HCT116 (cell line): ENCODE measurements around the gene FKBP15. TPM values are rescaled to one million over a fixed set of nuclear protein-coding genes. Genes with fewer than 3 reads are reported as not detected.
"Not testable (repeated sequence)": the region's sequence is repeated elsewhere in the genome, so short reads cannot be mapped to it uniquely, and the experiment has no call there.

Experiments
- ATAC-seq: fragments of 200-7000 bp; cut with Tn5 transposase; 2 replicates; pipeline ENCODE4 v1.9.1; 2020; ENCODE audit warnings: mild to moderate bottlenecking, moderate library complexity
- BruUV-seq: library from RNA; stranded (reverse); fragments of 400-500 nt; replicated peaks from 2 replicates; lab custom pipeline; 2021; lab: Mats Ljungman, UMichigan
- CTCF ChIA-PET: fragments of 300-600 bp; sonication (Branson Sonifier 250); formaldehyde crosslinking; loops from one replicate; lab custom pipeline; 2021; ENCODE audit warnings: antibody characterized with exemption; lab: Charles Lee
- POLR2A ChIA-PET: fragments of 300-600, 350-600 bp; sonication (Branson Sonifier 250); formaldehyde crosslinking; loops from one replicate; lab custom pipeline; 2021; ENCODE audit warnings: antibody characterized with exemption; lab: Charles Lee
- RAD21 ChIA-PET, 2 experiments: fragments of 300-600 bp; sonication (Branson Sonifier 250); formaldehyde crosslinking; loops; one replicate each; lab custom pipeline; 2023; ENCODE audit warnings: low total read pairs in 2 of 2; ENCODE audit not compliant: uncharacterized antibody in 2 of 2, unreplicated experiment in 2 of 2, low non-redundant PET in 1 of 2; lab: Charles Lee
- DNase-seq: peaks from one replicate; pipeline ENCODE4 v3.0.0-alpha.2; 2010; ENCODE audit warnings: low read depth, low spot score
- H2AFZ ChIP-seq: fragments of 200-600 bp; shearing (Covaris generic), sonication (generic); 2 replicates; pipeline ENCODE4 v1.6.1; 2017; ENCODE audit warnings: low read depth, mixed run types, mixed read lengths, antibody characterized with exemption, low read length; ENCODE audit not compliant: poor library complexity, severe bottlenecking
- H3K27ac ChIP-seq: 2 replicates; pipeline ENCODE4 v1.5.1; 2012; ENCODE audit warnings: low read depth, low read length
- H3K27me3 ChIP-seq: fragments of 200-600 bp; sonication (generic); 2 replicates; pipeline ENCODE4 v1.6.1; 2016; ENCODE audit warnings: mixed run types, low read length, mixed read lengths; ENCODE audit not compliant: insufficient read depth
- H3K36me3 ChIP-seq, 2 experiments: fragments of 200-500 bp in 1 of 2; fragments of 200-600 bp in 1 of 2; sonication (Bioruptor generic) in 1 of 2; sonication (generic) in 1 of 2; 2 replicates each; pipeline versions ENCODE4 v1.5.1 to v1.6.1; 2014 to 2016; ENCODE audit warnings: low read length in 2 of 2, inconsistent platforms in 1 of 2, mixed read lengths in 1 of 2, mixed run types in 1 of 2; ENCODE audit not compliant: insufficient read depth in 2 of 2, control insufficient read depth in 1 of 2
- H3K4me1 ChIP-seq, 2 experiments: fragments of 200-600 bp in 1 of 2; sonication (generic) in 1 of 2; 2 replicates each; pipeline versions ENCODE4 v1.5.1 to v1.6.1; 2012 to 2017; ENCODE audit warnings: low read length in 2 of 2, inconsistent platforms in 1 of 2, mild to moderate bottlenecking in 1 of 2, mixed read lengths in 1 of 2, mixed run types in 1 of 2, moderate library complexity in 1 of 2; ENCODE audit not compliant: insufficient read depth in 2 of 2, control insufficient read depth in 1 of 2
- H3K4me2 ChIP-seq: fragments of 200-600 bp; sonication (generic); 2 replicates; pipeline ENCODE4 v1.6.1; 2017; ENCODE audit warnings: mixed run types, low read length, mixed read lengths
- H3K4me3 ChIP-seq, 2 experiments: fragments of 200-600 bp in 1 of 2; sonication (generic) in 1 of 2; replicated peaks in 1 of 2; 2 replicates each; pipeline ENCODE4 v1.5.1; 2011 to 2016; ENCODE audit warnings: low read length in 2 of 2, control low read depth in 1 of 2, low read depth in 1 of 2, mild to moderate bottlenecking in 1 of 2, mixed read lengths in 1 of 2, mixed run types in 1 of 2
- H3K79me2 ChIP-seq: fragments of 200-600 bp; sonication (generic); 2 replicates; pipeline ENCODE4 v1.6.1; 2017; ENCODE audit warnings: mild to moderate bottlenecking, mixed run types, low read length, moderate library complexity, mixed read lengths; ENCODE audit not compliant: insufficient read depth
- H3K9ac ChIP-seq: fragments of 200-600 bp; sonication (generic); 2 replicates; pipeline ENCODE4 v1.6.1; 2016; ENCODE audit warnings: low read length, mixed read lengths
- H3K9me2 ChIP-seq: fragments of 200-600 bp; sonication (generic), shearing (Covaris generic); 2 replicates; pipeline ENCODE4 v1.6.1; 2017; ENCODE audit warnings: mixed run types, mild to moderate bottlenecking, moderate library complexity; ENCODE audit not compliant: insufficient read depth
- H3K9me3 ChIP-seq, 2 experiments: fragments of 200-500 bp in 1 of 2; fragments of 200-600 bp in 1 of 2; sonication (Bioruptor generic) in 1 of 2; sonication (generic) in 1 of 2; 2 replicates each; pipeline ENCODE4 v1.6.1; 2014 to 2017; ENCODE audit warnings: low read length in 2 of 2, mixed read lengths in 2 of 2, inconsistent platforms in 1 of 2, low read depth in 1 of 2, mild to moderate bottlenecking in 1 of 2, mixed run types in 1 of 2, moderate library complexity in 1 of 2; ENCODE audit not compliant: control insufficient read depth in 1 of 2, insufficient read depth in 1 of 2
- H4K20me1 ChIP-seq: fragments of 200-600 bp; sonication (generic), shearing (Covaris generic); 2 replicates; pipeline ENCODE4 v1.6.1; 2017; ENCODE audit warnings: mixed run types, mild to moderate bottlenecking, moderate library complexity; ENCODE audit not compliant: insufficient read depth
- ATF3 ChIP-seq: IDR thresholded peaks from 2 replicates; pipeline ENCODE4 v1.6.1; 2012
- CEBPB ChIP-seq: IDR thresholded peaks from 2 replicates; pipeline ENCODE4 v1.6.1; 2012; ENCODE audit warnings: low read depth
- ELF1 ChIP-seq: IDR thresholded peaks from 2 replicates; pipeline ENCODE4 v1.6.1; 2012; ENCODE audit warnings: low read depth, borderline replicate concordance
- JUND ChIP-seq: IDR thresholded peaks from 2 replicates; pipeline ENCODE4 v1.6.1; 2012
- POLR2AphosphoS5 ChIP-seq: IDR thresholded peaks from 2 replicates; pipeline ENCODE4 v1.6.1; 2011; ENCODE audit warnings: mild to moderate bottlenecking, low read depth, low read length, moderate library complexity
- RAD21 ChIP-seq: IDR thresholded peaks from 2 replicates; pipeline ENCODE4 v1.6.1; 2012; ENCODE audit warnings: low read depth, mild to moderate bottlenecking
- SIN3A ChIP-seq: IDR thresholded peaks from 2 replicates; pipeline ENCODE4 v1.6.1; 2012; ENCODE audit warnings: low read depth
- SP1 ChIP-seq: IDR thresholded peaks from 2 replicates; pipeline ENCODE4 v1.6.1; 2012; ENCODE audit warnings: low read depth
- TCF7L2 ChIP-seq: IDR thresholded peaks from 2 replicates; pipeline ENCODE4 v1.7.0; 2011; ENCODE audit warnings: borderline replicate concordance, inconsistent platforms; ENCODE audit not compliant: insufficient read depth, insufficient read length; ENCODE audit errors: extremely low read depth
- ZFX ChIP-seq: fragments of 450-650 bp; IDR thresholded peaks from 2 replicates; pipeline ENCODE4 v1.6.1; 2017
- ZNF274 ChIP-seq: fragments of 200-500 bp; sonication (Bioruptor generic); IDR thresholded peaks from 2 replicates; pipeline ENCODE4 v1.6.1; 2014; ENCODE audit warnings: mild to moderate bottlenecking, low read depth, low read length, inconsistent platforms
- intact Hi-C: fragments of 100-400 bp; cut with micrococcal nuclease; formaldehyde crosslinking; loops from 2 replicates; pipeline ENCODE4 v1.10.0; 2022
- total RNA-seq: library from RNA; stranded (reverse); gene quantifications from one replicate; pipeline ENCODE4 v1.2.1, GENCODE V29; 2021; ENCODE audit not compliant: unreplicated experiment
- TF ChIP-seq, protein P1 (sequence below): IDR thresholded peaks from 2 replicates; pipeline ENCODE4 v1.6.1; 2012; ENCODE audit warnings: low read depth

Gene FKBP15
- total RNA-seq, 1 experiment from 2014 or later, result 13.8 TPM

- TF ChIP-seq ATF3, result no peak
- no peak for TF ChIP-seq SP1
- TF ChIP-seq JUND, result no peak
- H3K9me2 ChIP-seq, result no peaks in the 10 kb centered on the region
- intact Hi-C loops, result no loop called here
- no peak overlapping the region for H3K27ac ChIP-seq
- H3K36me3 ChIP-seq, result no peaks in the 10 kb centered on the region
- CTCF ChIA-PET, result no interaction called here
- RAD21 ChIA-PET, result no interaction called here
- H3K9me3 ChIP-seq, result no peaks in the 10 kb centered on the region; a peak in 1 of 4 replicates
- DNase-seq (no peak), ATAC-seq (no peak)
- no peaks in the 10 kb centered on the region for H4K20me1 ChIP-seq
- BruUV-seq, result no TSS peak
- H3K4me3 ChIP-seq, result no peak overlapping the region
- H3K4me2 ChIP-seq, result no peak overlapping the region
- H3K27me3 ChIP-seq, result no peaks in the 10 kb centered on the region
- H3K9ac ChIP-seq, result no peak overlapping the region
- peaks cover 6% of the 10 kb centered on the region; the same call in 1 of the 2 replicates for H3K79me2 ChIP-seq
- no peaks in the 10 kb centered on the region for H3K4me1 ChIP-seq
- no peak overlapping the region for H2AFZ ChIP-seq
- POLR2A ChIA-PET, result no interaction called here
Observed at GRCh38 chr9:113250807-113251206, 29.7 kb upstream of the FKBP15 start.

GRCh38 chr9:113249661-113250060 lies 28.6 kb upstream of the FKBP15 start:
- H3K9me2 ChIP-seq, RAD21 ChIA-PET, ATAC-seq, BruUV-seq, H3K36me3 ChIP-seq, CTCF ChIA-PET, H2AFZ ChIP-seq, H3K9me3 ChIP-seq, H3K79me2 ChIP-seq, H3K4me2 ChIP-seq, H3K4me1 ChIP-seq, H3K27me3 ChIP-seq, H3K4me3 ChIP-seq, H4K20me1 ChIP-seq, H3K27ac ChIP-seq, intact Hi-C loops, DNase-seq, H3K9ac ChIP-seq: not testable (repeated sequence)
- POLR2A ChIA-PET, result interaction anchor here (1.3 kb wide), 1 partner anchor 9 kb away, joined by 3 read pairs; no protein-coding TSS in a partner anchor

- H3K79me2 ChIP-seq, result peaks cover 6% of the 10 kb centered on the region
- no peak for ATAC-seq
- no peaks in the 10 kb centered on the region for H3K27me3 ChIP-seq
- H3K9me3 ChIP-seq, result no peaks in the 10 kb centered on the region; a peak in 1 of 4 replicates
- H4K20me1 ChIP-seq, result no peaks in the 10 kb centered on the region
- no TSS peak for BruUV-seq
- H3K36me3 ChIP-seq, result no peaks in the 10 kb centered on the region
- no peaks in the 10 kb centered on the region for H3K9me2 ChIP-seq
- intact Hi-C loops, result no loop called here
- H3K27ac ChIP-seq, result no peak overlapping the region
- no peak overlapping the region for H3K4me2 ChIP-seq
- H3K4me1 ChIP-seq, result no peaks in the 10 kb centered on the region
- no peak for DNase-seq
- no peak overlapping the region for H3K9ac ChIP-seq
- CTCF ChIA-PET, result no interaction called here
- RAD21 ChIA-PET, result no interaction called here
- H2AFZ ChIP-seq, result no peak overlapping the region
- POLR2A ChIA-PET, result no interaction called here
- no peak overlapping the region for H3K4me3 ChIP-seq
- no peak for TF ChIP-seq ZNF274
- TF ChIP-seq TCF7L2, result no peak
- TF ChIP-seq SP1, result no peak
- no peak for TF ChIP-seq CEBPB
- TF ChIP-seq, protein P1, sequence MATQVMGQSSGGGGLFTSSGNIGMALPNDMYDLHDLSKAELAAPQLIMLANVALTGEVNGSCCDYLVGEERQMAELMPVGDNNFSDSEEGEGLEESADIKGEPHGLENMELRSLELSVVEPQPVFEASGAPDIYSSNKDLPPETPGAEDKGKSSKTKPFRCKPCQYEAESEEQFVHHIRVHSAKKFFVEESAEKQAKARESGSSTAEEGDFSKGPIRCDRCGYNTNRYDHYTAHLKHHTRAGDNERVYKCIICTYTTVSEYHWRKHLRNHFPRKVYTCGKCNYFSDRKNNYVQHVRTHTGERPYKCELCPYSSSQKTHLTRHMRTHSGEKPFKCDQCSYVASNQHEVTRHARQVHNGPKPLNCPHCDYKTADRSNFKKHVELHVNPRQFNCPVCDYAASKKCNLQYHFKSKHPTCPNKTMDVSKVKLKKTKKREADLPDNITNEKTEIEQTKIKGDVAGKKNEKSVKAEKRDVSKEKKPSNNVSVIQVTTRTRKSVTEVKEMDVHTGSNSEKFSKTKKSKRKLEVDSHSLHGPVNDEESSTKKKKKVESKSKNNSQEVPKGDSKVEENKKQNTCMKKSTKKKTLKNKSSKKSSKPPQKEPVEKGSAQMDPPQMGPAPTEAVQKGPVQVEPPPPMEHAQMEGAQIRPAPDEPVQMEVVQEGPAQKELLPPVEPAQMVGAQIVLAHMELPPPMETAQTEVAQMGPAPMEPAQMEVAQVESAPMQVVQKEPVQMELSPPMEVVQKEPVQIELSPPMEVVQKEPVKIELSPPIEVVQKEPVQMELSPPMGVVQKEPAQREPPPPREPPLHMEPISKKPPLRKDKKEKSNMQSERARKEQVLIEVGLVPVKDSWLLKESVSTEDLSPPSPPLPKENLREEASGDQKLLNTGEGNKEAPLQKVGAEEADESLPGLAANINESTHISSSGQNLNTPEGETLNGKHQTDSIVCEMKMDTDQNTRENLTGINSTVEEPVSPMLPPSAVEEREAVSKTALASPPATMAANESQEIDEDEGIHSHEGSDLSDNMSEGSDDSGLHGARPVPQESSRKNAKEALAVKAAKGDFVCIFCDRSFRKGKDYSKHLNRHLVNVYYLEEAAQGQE, result no peak
- no peak for TF ChIP-seq RAD21
- no peak for TF ChIP-seq SIN3A
- no peak for TF ChIP-seq POLR2AphosphoS5
- TF ChIP-seq ZFX, result no peak
- no peak for TF ChIP-seq ELF1
- no peak for TF ChIP-seq JUND
Observed at GRCh38 chr9:113247640-113248039, 26.6 kb upstream of the FKBP15 start.
